ENCODE data around the gene PPP1R9A. TPM values are rescaled to one million over a fixed set of nuclear protein-coding genes. Genes with fewer than 3 reads are reported as not detected.

PPP1R9A gene
- total RNA-seq, 1 experiment from 2014 or later = 6.3 TPM

GRCh38 chr7:94890216-94890615, 17.2 kb upstream of the PPP1R9A start:
- intact Hi-C loops (cut with micrococcal nuclease) = no loop called here
- POLR2A ChIA-PET = no interaction called here
- no peaks in the 10 kb centered on the region for H3K4me1 Mint-ChIP-seq (ENCODE audit: insufficient read depth, unreplicated experiment)
- CTCF ChIA-PET = no interaction called here
- H3K36me3 Mint-ChIP-seq (ENCODE audit: insufficient read depth, unreplicated experiment) = peaks cover 4% of the 10 kb centered on the region
- no peaks in the 10 kb centered on the region for H3K27me3 Mint-ChIP-seq (ENCODE audit: insufficient read depth, unreplicated experiment)
- no peak overlapping the region for H3K27ac Mint-ChIP-seq (ENCODE audit: low read depth, unreplicated experiment)
- TF ChIP-seq CTCF (IDR thresholded peaks at IDR 0.05; ENCODE audit: unreplicated experiment) = no peak
- no peak overlapping the region for H3K4me3 Mint-ChIP-seq (ENCODE audit: unreplicated experiment)
- BruUV-seq (replicated peaks) = no TSS peak
- H3K9me3 Mint-ChIP-seq (ENCODE audit: unreplicated experiment) = peaks cover 7% of the 10 kb centered on the region
- no peak for DNase-seq (ENCODE audit: unreplicated experiment)

- no peak overlapping the region for H3K4me3 Mint-ChIP-seq (ENCODE audit: unreplicated experiment)
- H3K27me3 Mint-ChIP-seq (ENCODE audit: insufficient read depth, unreplicated experiment) = no peaks in the 10 kb centered on the region
- no peaks in the 10 kb centered on the region for H3K4me1 Mint-ChIP-seq (ENCODE audit: insufficient read depth, unreplicated experiment)
- BruUV-seq (replicated peaks) = no TSS peak
- no peak for DNase-seq (ENCODE audit: unreplicated experiment)
- no peak overlapping the region for H3K27ac Mint-ChIP-seq (ENCODE audit: low read depth, unreplicated experiment)
- ChIA-PET POLR2A (no interaction called here), CTCF (no interaction called here)
- TF ChIP-seq CTCF (IDR thresholded peaks at IDR 0.05; ENCODE audit: unreplicated experiment) = no peak
- H3K36me3 Mint-ChIP-seq (ENCODE audit: insufficient read depth, unreplicated experiment) = peaks cover 4% of the 10 kb centered on the region
- no peaks in the 10 kb centered on the region for H3K9me3 Mint-ChIP-seq (ENCODE audit: unreplicated experiment)
- intact Hi-C loops (cut with micrococcal nuclease) = no loop called here
These were observed 13.7 kb upstream of the PPP1R9A start for GRCh38 chr7:94893661-94894060.

- no peak overlapping the region for H3K27ac Mint-ChIP-seq (ENCODE audit: low read depth, unreplicated experiment)
- BruUV-seq (replicated peaks) = no TSS peak
- H3K36me3 Mint-ChIP-seq (ENCODE audit: insufficient read depth, unreplicated experiment) = no peaks in the 10 kb centered on the region
- POLR2A ChIA-PET = no interaction called here
- no peak for TF ChIP-seq CTCF (IDR thresholded peaks at IDR 0.05; ENCODE audit: unreplicated experiment)
- DNase-seq (ENCODE audit: unreplicated experiment) = no peak
- intact Hi-C loops (cut with micrococcal nuclease) = no loop called here
- CTCF ChIA-PET = no interaction called here
- no peaks in the 10 kb centered on the region for H3K27me3 Mint-ChIP-seq (ENCODE audit: insufficient read depth, unreplicated experiment)
- no peak overlapping the region for H3K4me3 Mint-ChIP-seq (ENCODE audit: unreplicated experiment)
- H3K4me1 Mint-ChIP-seq (ENCODE audit: insufficient read depth, unreplicated experiment) = no peaks in the 10 kb centered on the region
- H3K9me3 Mint-ChIP-seq (ENCODE audit: unreplicated experiment) = no peaks in the 10 kb centered on the region
These were observed 9.9 kb upstream of the PPP1R9A start for GRCh38 chr7:94897541-94897940.

- Mint-ChIP-seq H3K27ac (ENCODE audit: low read depth, unreplicated experiment) (no peak overlapping the region), H3K9me3 (ENCODE audit: unreplicated experiment) (no peaks in the 10 kb centered on the region), H3K4me3 (ENCODE audit: unreplicated experiment) (no peak overlapping the region), H3K4me1 (ENCODE audit: insufficient read depth, unreplicated experiment) (no peaks in the 10 kb centered on the region), H3K36me3 (ENCODE audit: insufficient read depth, unreplicated experiment) (no peaks in the 10 kb centered on the region), H3K27me3 (ENCODE audit: insufficient read depth, unreplicated experiment) (no peaks in the 10 kb centered on the region)
- no peak for TF ChIP-seq CTCF (IDR thresholded peaks at IDR 0.05; ENCODE audit: unreplicated experiment)
- intact Hi-C loops (cut with micrococcal nuclease) = no loop called here
- ChIA-PET CTCF (interaction anchor here (0.5 kb wide), 1 partner anchor 789 kb away, joined by 3 read pairs; no protein-coding TSS in a partner anchor), POLR2A (no interaction called here)
- no TSS peak for BruUV-seq (replicated peaks)
- DNase-seq (ENCODE audit: unreplicated experiment) = no peak
These were observed 9.1 kb upstream of the PPP1R9A start for GRCh38 chr7:94898340-94898739.
